Vagina (tissue), 2 donors: Measurements from ENCODE around the gene NARS2.

ENCODE experiments used
- CTCF ChIP-seq, 3 experiments: fragments of 450-650 bp in 2 of 3; fragments of 200-600 bp in 1 of 3; sonication (generic) in 1 of 3; IDR thresholded peaks; one replicate each; pipeline ENCODE4 v1.5.1; 2017 to 2019; ENCODE audit warnings: antibody characterized with exemption in 3 of 3, mild to moderate bottlenecking in 2 of 3, moderate library complexity in 2 of 3
- POLR2A ChIP-seq, 2 donors: fragments of 450-650 bp; IDR thresholded peaks; one replicate each; pipeline ENCODE4 v1.6.1; 2017; ENCODE audit warnings: antibody characterized with exemption in 2 of 2, mild to moderate bottlenecking in 2 of 2, moderate library complexity in 2 of 2

GRCh38 chr11:78444726-78445125 lies 129.9 kb downstream of the NARS2 start:
- no peak for TF ChIP-seq CTCF (IDR thresholded peaks at IDR 0.05)
- no peak for TF ChIP-seq POLR2A (IDR thresholded peaks at IDR 0.05)
